Mucosa of descending colon (tissue), 3 donors: Measurements from ENCODE around the gene RRAD. TPM values are rescaled to one million over a fixed set of nuclear protein-coding genes. Genes with fewer than 3 reads are reported as not detected.
A peak's percentile ranks its signal among the peaks of the same experiment; 100 is the strongest.

Experiments
- ATAC-seq: fragments of 200-7000 bp; cut with Tn5 transposase; one replicate; pipeline ENCODE4 v1.9.1; 2020; ENCODE audit warnings: mild to moderate bottlenecking, moderate library complexity
- DNase-seq, 3 donors: peaks; one replicate each; pipeline ENCODE4 v3.0.0-alpha.2; 2020
- H3K36me3 ChIP-seq: fragments of 200-600 bp; one replicate; pipeline ENCODE4 v1.8.0; 2021; ENCODE audit warnings: low read depth, mild to moderate bottlenecking
- H3K4me1 ChIP-seq: fragments of 200-600 bp; one replicate; pipeline ENCODE4 v1.8.0; 2021; ENCODE audit warnings: low read depth, mild to moderate bottlenecking
- H3K4me3 ChIP-seq: fragments of 200-600 bp; one replicate; pipeline ENCODE4 v1.8.0; 2021; ENCODE audit warnings: mild to moderate bottlenecking
- H3K9me3 ChIP-seq: fragments of 200-600 bp; one replicate; pipeline ENCODE4 v1.8.0; 2021; ENCODE audit warnings: mild to moderate bottlenecking
- intact Hi-C, 2 donors: fragments of 100-400 bp; cut with DNase I in 1 of 2; cut with micrococcal nuclease in 1 of 2; formaldehyde crosslinking; loops; one replicate each; pipeline versions ENCODE4 v1.11.0 to v1.11.1; 2022; cut with DNase I, micrococcal nuclease
- total RNA-seq, 3 donors: library from RNA; stranded (reverse); fragmentation: NEBNext Ultra II Directional in 2 of 3; extraction: Animal tissue kit (Norgen Biotek cat#: 25700) in 2 of 3; gene quantifications; one replicate each; pipeline versions ENCODE4 v1.2.1 to v1.2.4, GENCODE V29; 2021 to 2023
- TF ChIP-seq, protein P1 (sequence below): fragments of 200-600 bp; IDR thresholded peaks from one replicate; pipeline ENCODE4 v1.8.0; 2022; ENCODE audit warnings: antibody characterized with exemption, mild to moderate bottlenecking
- donor health status: DM: no; HTN: no; CAD: no; lungs with moderate emphysema.
- donor health status: DM: no; HTN: no; CAD: no.
- donor health status: DM: no; HTN: yes; CAD: no.

The RRAD gene
- total RNA-seq, 3 donors from 2014 or later = 1.3 to 11.6 (median 1.3) TPM

DNA sequence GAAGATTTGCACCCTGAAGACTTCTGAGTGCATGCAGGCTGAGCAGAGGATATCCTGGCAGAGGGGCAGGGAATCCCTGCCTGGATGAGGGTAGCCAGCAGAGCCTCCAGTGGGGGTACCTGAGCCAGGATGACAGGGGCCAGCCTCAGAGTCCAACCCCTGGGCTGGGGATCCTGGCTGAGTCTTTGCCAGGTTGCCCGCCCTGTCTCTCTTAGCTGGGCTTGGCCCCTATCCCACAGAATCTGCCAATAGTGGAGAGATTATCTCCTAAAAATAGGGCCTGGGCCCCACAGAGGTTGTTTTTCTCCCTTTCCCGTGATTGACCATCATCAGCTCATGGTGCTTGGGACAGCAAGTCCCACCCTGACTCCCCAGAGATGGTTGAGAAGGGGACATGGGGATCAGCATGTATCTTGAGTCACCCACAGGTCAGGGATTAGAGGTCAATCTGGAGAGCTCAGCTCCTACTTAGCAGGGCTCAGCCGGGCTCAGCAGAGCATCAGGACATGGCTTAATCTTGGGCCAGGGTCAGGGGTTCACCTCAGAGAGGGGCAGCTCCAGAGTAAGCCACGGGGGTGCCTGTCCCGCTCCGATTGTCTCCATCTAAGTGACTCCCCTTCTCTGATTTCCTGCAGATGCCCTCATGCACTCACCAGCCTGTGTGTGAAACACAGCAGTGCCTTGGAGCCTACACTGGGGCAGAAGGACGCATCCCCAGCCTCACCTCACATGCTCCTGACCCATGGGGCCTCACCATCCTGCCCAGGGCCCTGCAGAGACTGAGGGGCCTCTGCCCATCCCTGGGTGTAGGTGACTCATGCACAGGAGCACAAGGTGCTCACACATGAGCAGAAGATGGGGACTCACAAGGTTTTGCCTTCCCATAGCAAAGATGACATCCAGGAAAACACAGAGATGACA lies 18.2 kb downstream of the RRAD start:
- TF ChIP-seq, protein P1, sequence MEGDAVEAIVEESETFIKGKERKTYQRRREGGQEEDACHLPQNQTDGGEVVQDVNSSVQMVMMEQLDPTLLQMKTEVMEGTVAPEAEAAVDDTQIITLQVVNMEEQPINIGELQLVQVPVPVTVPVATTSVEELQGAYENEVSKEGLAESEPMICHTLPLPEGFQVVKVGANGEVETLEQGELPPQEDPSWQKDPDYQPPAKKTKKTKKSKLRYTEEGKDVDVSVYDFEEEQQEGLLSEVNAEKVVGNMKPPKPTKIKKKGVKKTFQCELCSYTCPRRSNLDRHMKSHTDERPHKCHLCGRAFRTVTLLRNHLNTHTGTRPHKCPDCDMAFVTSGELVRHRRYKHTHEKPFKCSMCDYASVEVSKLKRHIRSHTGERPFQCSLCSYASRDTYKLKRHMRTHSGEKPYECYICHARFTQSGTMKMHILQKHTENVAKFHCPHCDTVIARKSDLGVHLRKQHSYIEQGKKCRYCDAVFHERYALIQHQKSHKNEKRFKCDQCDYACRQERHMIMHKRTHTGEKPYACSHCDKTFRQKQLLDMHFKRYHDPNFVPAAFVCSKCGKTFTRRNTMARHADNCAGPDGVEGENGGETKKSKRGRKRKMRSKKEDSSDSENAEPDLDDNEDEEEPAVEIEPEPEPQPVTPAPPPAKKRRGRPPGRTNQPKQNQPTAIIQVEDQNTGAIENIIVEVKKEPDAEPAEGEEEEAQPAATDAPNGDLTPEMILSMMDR = no peak

DNA sequence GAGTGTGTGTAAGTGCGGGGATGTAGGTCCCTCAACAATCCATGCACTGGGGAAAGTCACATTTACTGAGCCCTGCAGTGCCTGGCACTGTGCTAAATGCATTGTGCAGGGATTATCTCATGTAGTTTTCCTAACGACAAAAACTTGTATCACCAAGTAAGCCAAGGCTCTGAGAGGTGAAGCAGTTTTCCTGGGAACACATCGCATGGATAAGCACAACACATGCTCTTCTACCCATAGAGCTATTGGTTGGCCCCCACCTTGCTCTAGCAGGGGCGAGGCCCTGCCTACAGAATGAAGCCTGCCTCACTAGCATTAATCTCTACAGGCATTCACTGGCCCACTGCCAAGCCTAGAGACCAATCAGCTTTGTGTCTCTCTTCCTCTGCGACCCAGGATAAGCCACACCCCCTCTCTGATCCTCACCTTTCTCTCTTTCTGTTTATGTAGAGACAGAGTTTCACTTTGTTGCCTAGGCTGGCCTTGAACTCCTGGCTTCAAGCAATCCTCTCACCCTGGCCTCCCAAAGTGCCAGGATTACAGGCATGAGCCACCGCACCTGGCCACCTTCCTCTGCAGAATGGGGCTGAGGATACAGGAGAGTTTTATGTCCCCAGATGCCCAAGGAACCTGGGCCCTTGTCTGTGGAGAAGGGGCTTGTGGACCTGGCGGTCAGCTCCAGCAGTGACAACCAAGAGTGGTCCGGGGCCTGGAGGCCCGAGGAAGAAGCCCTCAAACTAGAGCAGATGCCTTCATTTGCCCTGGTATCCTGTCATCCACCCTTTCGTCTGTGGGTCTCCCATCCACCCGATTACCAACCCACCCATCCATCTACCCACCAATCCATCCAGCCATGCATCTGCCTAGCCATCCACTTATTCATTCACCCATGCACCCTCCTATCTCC lies 19.4 kb downstream of the RRAD start:
- Histone ChIP-seq H3K36me3 (no peaks in the 10 kb centered on the region), H3K9me3 (no peaks in the 10 kb centered on the region), H3K4me1 (peaks cover 19% of the 10 kb centered on the region), H3K4me3 (no peak overlapping the region)
- intact Hi-C loops = no loop called here
- peak; percentile 75 for ATAC-seq
- TF ChIP-seq, protein P1 = no peak
- peak in 2 of 3 donors; percentile 75 to 91 for DNase-seq

More for the DNA sequence above, 18.2 kb downstream of the RRAD start:
- ATAC-seq = no peak
- intact Hi-C loops = no loop called here
- no peaks in the 10 kb centered on the region for H3K36me3 ChIP-seq
- H3K4me3 ChIP-seq = no peak overlapping the region
- no peaks in the 10 kb centered on the region for H3K9me3 ChIP-seq
- peaks cover 12% of the 10 kb centered on the region for H3K4me1 ChIP-seq
- peak in 1 of 3 donors; percentile 17 for DNase-seq

GRCh38 chr16:66904846-66905632 lies 20.3 kb downstream of the RRAD start:
- H3K4me3 ChIP-seq = no peak overlapping the region
- TF ChIP-seq, protein P1 = no peak
- peak in 1 of 3 donors; percentile 31 for DNase-seq
- no peak for ATAC-seq
- H3K36me3 ChIP-seq = no peaks in the 10 kb centered on the region
- no peaks in the 10 kb centered on the region for H3K9me3 ChIP-seq
- peaks cover 26% of the 10 kb centered on the region for H3K4me1 ChIP-seq
- intact Hi-C loops = no loop called here

DNA sequence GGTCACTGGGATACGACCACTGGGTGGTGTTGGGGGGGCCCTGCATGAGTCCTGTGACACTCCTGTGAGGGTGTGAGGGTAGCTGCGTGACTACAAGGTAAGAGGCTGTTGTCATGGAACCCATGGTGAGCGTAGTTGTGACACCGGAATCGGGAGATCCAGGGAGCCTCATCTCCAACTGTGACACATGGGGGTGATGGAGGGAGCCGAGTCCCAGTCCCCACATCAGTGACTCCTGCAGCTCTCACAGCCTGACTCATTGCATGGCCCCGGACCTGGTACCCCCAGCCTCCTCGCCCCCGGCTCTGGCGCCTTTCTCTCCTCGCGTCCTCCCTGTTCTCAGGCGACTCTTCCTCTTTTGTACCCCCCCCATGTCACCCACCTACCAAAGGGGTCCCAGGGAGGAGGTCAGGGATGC lies 20.9 kb downstream of the RRAD start:
- peaks cover 31% of the 10 kb centered on the region for H3K4me1 ChIP-seq
- H3K9me3 ChIP-seq = no peaks in the 10 kb centered on the region
- H3K4me3 ChIP-seq = no peak overlapping the region
- no peaks in the 10 kb centered on the region for H3K36me3 ChIP-seq
- DNase-seq (no peak), ATAC-seq (no peak)
- intact Hi-C loops = no loop called here
- TF ChIP-seq, protein P1 = no peak
